Fibroblast of lung (primary cell): Measurements from ENCODE around the gene ADNP2.

ENCODE experiments used
- EZH2 ChIP-seq: IDR thresholded peaks from 2 replicates; pipeline ENCODE4 v1.5.1; 2012; ENCODE audit warnings: low read length, control low read depth, mild to moderate bottlenecking; ENCODE audit errors: missing control alignments
- TF ChIP-seq, protein P1 (sequence below), 2 donors: IDR thresholded peaks in 1 of 2; conservative IDR thresholded peaks in 1 of 2; 1 replicate in 1 of 2; 2 replicates in 1 of 2; pipeline ENCODE4 v1.5.1; 2011 to 2012; ENCODE audit warnings: low read length in 2 of 2, control low read depth in 1 of 2, inconsistent platforms in 1 of 2, low read depth in 1 of 2, mild to moderate bottlenecking in 1 of 2

DNA sequence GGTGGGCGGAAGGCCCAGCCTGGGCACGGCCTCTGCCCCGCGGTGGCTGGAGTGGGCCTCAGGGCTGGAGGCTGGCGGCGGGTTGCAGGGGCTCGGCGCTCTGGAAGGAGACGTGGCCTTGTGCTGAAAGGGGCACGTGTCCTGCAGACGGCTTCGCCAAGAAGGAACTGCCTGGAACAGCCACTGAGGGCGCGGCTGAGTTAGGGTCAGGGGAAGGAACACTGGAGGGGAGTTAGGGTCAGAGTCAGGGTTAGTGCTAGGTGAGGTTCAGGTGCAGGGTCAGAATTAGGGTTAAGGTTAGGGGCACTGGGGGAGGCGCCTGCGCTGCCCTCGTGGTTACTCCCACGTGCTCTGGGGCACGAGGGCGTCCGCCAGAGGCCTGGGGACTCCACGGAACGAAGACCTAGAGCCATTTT lies 933 bp upstream of the ADNP2 start:
- TF ChIP-seq, protein P1, sequence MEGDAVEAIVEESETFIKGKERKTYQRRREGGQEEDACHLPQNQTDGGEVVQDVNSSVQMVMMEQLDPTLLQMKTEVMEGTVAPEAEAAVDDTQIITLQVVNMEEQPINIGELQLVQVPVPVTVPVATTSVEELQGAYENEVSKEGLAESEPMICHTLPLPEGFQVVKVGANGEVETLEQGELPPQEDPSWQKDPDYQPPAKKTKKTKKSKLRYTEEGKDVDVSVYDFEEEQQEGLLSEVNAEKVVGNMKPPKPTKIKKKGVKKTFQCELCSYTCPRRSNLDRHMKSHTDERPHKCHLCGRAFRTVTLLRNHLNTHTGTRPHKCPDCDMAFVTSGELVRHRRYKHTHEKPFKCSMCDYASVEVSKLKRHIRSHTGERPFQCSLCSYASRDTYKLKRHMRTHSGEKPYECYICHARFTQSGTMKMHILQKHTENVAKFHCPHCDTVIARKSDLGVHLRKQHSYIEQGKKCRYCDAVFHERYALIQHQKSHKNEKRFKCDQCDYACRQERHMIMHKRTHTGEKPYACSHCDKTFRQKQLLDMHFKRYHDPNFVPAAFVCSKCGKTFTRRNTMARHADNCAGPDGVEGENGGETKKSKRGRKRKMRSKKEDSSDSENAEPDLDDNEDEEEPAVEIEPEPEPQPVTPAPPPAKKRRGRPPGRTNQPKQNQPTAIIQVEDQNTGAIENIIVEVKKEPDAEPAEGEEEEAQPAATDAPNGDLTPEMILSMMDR (conservative IDR thresholded peaks at IDR 0.05 in 1 of 2, IDR thresholded peaks at IDR 0.05 in 1 of 2; ENCODE audit: low read depth in 1 of 2, low read length in 2 of 2): no peak
- TF ChIP-seq EZH2: no peak
